Measurements from ENCODE around the gene BCL2.
"Not testable (repeated sequence)": the region's sequence is repeated elsewhere in the genome, so short reads cannot be mapped to it uniquely, and the experiment has no call there.

GRCh38 chr18:63235920-63236319 lies 83.6 kb downstream of the BCL2 start:
- not testable (repeated sequence) for TF ChIP-seq POLR2AphosphoS5 (IDR thresholded peaks at IDR 0.05; ENCODE audit: borderline replicate concordance, low read depth, low read length); EZH2 (IDR thresholded peaks at IDR 0.05)

All from SK-N-MC (cell line).